ENCODE data around the gene SYT1.
"Not testable (repeated sequence)": the region's sequence is repeated elsewhere in the genome, so short reads cannot be mapped to it uniquely, and the experiment has no call there.

The SYT1 gene

DNA sequence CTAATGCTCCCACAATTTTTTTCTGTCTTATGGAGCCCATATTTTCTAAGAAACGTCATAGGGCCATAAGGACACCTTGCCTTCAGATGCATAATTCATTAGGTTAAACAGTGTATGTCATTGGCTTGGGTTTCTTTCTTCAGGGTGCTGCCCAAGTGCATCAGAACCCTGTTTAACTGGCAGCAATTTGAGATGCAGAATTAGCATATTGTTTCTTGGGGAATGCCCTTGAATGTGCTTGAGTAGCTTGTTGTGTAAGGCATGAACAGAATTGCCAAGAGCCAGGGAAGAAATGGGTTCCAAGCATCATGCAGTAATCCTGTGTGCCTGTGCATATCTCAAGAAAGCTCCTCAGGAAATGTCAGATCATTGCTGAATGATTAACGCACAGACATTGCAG lies 277.2 kb downstream of the SYT1 start:
- no peak for DNase-seq (ENCODE audit: low read depth in 2 of 2)

DNA sequence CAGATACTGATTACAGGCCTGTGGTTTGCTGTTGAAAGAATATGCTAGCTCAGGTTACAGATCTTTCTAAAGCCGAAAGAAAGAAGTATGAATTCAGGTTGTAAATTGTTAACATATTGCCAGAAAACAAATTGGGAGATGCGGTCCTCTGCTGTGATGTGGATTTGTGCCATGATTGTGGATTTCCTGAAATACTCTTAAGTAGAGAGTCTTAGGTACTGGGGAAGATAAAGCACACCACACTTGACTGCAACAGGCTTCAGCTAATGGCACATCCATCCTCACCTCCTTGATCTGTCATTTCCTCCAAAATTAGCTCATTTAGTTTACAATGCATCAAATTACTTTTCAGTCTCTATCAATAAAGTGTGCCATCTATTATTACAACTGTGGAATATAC lies 279.2 kb downstream of the SYT1 start:
- DNase-seq (ENCODE audit: low read depth in 2 of 2), result no peak

DNA sequence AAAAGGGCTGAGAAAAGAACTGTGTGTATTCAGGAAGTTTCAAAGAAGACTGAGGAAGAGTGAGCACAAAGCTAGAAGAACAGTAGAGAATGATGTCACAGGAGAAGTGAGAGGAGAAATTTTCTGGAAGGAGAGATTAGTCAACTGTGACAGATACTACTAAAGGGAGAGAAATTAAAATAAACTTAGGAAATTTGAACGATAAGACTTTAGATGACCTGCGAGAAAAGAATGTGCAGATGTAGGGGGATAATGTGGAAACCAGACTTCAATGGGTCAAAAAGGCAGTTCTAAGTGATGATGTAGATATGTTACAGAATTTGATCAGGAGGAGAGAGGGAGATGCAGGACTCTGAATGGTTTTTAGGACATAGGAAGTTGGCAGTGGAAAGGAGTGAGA lies 287.4 kb downstream of the SYT1 start:
- DNase-seq (ENCODE audit: low read depth in 2 of 2), result no peak

DNA sequence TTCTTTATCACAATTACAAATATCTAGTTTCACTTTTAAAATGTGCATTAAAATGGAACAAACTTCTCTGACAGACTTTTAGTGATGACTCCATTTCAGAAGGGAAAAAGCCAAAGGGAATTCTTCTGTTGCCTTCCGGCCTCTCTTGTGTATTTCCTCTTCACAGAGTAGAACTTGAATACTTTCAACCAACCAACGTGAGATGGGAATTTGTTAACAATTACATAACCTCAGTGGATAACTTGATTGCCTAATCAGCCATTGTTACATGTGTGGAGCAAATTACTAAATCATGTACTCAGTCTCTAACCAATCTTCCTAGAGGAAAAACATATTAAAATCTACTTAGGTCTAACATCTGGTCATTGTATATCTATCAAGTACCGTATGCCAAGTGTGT lies 291.1 kb downstream of the SYT1 start:
- no peak for DNase-seq (ENCODE audit: low read depth in 2 of 2)

DNA sequence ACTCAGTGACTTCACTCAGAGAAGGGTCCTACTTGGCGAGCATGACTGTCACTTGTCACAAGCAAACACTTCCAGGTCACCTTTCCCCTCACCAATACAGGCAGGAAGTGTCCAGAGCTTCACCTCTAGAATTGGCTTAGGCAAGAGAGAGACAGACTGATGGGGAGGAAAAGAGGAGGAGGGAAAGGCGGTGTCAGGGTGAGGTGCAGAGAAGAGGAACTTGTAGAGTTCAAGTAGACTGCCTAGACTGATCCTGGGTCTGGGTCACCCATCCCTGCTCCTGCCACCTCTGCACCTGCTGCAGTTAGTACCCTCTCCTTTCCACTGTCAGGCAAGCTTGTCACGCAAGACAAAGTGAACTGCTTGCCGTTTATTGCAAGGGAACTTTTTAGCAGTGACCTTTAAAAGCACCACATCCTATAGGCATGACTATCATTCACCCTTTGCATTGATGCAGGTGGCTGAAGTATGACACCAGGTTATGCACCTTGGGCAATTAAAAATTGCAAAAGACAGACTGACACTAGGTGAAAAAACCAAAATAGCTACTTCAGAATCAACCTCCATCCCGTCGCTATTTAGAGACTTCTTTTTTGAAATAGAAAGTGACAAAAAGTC lies 292.4 kb downstream of the SYT1 start:
- DNase-seq (ENCODE audit: low read depth in 2 of 2), result no peak

DNA sequence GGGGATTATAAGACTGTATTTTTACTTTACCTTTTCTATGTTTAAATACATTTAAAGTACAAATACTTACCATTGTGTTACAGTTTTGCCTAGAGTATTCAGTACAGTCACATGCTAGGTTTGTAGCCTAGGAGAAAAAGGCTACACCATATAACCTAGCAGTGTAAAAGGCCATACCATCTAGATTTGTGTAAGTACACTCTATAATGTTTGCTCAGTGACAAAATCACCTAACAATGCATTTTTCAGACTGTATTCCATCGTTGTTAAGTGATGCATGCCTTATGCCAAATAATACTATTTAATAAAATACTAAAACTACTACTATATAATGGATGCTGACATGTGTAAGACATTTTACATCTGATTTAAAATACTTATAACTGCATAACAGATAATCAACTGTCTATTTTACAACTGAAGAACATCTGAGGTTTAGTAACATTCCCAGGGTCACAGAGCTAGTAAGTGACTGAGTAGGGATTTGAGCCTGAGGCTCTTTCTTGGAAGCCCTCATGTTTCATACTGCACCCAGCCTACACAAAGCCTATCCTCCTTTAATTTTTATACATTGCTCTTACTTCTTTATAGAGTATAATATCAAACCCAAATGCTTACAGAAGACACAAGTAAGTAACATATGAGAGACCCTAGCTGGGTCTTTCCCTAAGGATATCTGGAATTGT lies 296.8 kb downstream of the SYT1 start:
- DNase-seq (ENCODE audit: low read depth in 2 of 2), result no peak

DNA sequence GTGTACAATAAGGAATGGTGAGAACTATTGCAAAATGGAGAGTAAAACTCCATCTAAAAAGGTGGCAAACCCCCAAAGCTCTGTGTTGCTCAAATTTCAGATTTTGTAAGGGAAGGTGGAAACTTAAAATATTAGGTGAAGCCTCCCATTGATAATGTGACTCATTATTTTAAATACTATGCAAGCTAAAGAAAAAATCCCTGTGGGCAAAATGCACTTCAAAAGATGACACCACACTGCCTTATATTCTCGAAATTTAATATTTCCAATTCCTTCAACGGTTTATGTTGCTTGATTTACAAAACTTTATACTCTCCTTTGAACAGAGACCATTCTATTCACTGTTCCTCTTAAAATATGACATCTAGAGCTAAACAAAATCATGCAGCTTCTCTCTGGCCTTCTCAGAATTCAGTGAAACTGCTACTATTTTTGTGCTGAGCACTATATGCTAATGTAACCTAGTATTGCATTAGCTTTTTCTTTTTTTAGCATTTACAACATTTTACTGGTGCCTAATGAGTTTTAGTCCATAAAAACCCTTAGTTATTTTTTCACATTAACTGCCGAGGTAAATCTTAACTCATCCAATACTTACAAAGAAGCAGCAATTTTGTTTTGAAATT lies 297.7 kb downstream of the SYT1 start:
- DNase-seq (ENCODE audit: low read depth in 2 of 2), result no peak

DNA sequence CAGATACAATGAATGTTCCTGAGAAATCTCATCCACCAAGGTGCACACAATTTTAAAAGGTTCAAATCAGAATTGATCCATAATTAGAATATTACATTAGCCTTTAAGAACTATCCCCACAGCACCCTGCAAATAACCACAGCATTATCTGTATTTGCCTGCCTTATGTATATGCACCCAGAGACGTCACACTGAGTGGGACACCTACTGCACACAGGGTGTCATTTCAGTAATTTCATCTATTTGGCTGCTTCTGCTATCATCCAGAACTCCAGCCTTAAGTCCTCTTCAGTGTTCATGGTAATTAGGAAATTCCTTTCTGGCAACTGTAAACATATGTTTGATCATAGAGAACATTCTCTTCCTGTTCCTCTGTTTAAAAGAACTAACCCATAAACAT lies 298.4 kb downstream of the SYT1 start:
- no peak for DNase-seq (ENCODE audit: low read depth in 2 of 2)

DNA sequence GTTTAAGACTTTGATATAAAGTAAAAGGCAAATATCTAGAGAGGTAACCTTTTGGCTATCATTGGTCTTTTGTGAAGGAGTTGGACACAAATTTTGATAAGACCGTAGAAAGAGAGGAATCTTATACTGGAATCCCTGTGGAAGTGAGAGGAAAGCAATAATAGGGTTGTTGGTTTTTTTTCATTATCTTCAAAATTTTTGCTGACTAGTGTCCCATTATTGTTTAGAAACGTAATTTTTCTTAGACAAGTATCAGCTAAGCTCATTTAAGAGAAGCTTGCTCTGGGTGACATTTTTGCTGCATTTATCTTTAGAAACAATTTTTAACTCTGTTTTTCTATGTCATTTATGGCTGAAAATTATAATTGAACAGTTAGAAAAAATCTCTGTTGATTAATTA lies 300.3 kb downstream of the SYT1 start:
- DNase-seq (ENCODE audit: low read depth in 2 of 2), result no peak

DNA sequence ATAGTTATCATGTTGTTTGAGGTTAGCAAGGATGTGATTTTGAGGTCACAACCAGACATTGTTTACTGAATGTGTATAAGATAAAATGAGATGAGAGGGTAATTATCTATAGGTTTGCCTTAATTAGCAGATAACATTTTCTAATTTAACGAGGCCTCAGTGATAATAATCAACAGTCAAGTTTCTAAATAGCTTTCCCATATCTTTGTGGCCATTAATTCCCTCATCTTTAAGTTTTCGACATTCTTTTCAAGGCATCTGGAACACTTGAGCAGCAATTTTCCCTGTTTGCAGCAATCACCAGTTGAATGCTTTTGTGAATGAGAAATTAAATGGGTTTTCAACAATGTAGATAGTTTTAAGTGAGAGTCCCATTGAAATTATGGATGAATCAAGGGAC lies 304.1 kb downstream of the SYT1 start:
- DNase-seq (ENCODE audit: low read depth in 2 of 2), result no peak

DNA sequence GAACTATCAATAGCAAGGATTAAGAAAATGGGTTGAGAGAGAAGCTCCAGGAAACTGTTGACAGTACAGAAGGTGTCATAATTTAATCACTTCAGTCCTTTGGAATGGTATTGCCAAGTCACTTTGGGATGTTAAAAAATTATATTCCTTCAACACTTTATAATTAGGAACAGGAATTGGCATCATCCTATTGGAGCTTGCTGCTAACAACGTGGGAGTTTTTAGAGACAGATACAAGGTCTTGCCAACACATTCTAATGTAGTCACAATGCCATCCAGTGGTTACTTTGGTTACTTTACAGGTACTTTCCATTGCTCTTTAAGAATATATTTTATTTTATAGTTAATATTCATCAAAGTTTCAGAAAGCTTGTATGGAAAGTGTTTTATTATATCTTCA lies 310.1 kb downstream of the SYT1 start:
- no peak for DNase-seq (ENCODE audit: low read depth in 2 of 2)

DNA sequence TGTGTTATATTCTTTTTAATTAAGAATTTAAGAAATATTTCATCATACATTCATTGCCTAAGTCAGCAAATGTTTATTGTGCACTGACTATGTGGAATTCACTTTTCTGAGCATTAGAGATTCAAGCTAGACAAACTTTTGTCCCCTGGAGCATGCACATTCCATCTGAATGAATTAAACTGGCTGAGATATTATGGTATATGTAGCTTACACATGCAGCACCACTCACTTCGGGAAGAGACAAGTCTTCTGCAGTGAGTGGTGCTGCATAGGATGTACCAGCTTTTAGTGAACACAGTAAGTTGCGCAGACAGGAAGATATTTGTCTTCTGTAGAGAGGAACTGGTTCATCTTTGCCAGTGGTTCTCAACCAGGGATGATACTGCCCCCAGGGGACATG lies 318.4 kb downstream of the SYT1 start:
- DNase-seq (ENCODE audit: low read depth in 2 of 2), result no peak

DNA sequence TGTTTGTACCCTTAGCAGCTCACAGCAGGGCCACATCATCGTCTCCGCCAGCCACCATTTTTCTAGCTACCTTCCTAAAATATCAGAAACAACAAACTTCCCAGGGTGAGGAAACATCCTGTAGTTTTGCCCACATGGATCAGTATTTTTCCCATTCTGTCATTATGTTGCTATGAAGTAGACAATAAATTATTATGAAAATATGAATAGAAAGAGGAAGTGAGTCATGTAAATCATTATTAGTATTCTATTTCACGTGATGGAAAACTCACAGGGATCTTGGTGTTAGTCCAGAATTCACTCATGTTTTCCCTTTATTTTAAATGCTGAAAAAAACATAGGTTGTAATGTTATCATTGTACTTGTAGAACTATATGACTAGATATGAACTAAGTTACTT lies 319.4 kb downstream of the SYT1 start:
- no peak for DNase-seq (ENCODE audit: low read depth in 2 of 2)

DNA sequence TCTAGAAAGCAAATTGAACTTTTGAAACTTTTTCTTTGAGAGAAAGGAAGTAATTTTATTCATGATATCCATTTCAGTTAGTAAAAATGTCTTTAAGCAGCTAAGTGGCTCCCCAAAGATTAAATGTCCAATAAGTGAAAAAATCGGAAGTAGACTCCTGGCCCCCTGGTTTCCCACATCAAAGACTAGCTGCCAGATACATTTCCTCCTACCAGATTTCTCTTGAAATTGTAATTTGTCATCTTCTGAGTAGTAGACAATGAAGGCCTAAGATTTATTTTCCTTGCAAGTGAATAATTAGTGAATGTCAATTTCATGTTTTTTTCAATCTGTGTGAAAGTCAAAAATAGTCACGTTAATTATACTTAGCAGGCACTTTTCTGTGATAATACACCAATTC lies 321.9 kb downstream of the SYT1 start:
- no peak for DNase-seq (ENCODE audit: low read depth in 2 of 2)

DNA sequence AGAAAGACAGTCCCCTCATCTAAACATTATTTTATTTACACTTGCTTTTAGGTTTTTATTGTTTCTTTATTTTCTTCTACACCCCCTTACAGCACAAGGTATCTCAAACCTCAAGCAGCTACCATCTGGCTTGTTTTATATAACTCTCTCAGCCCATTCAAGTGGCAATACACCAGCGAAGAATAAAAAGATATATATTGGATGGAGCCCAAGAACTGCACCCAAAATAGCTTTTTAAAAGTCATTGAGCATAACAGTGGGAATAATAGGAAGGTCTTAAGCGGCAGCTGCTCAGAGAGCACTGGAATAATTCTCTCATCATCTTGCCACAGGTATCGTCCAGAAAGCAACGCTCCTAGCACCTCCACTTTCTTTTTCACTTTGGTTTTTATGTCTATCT lies 322.5 kb downstream of the SYT1 start:
- no peak for DNase-seq (ENCODE audit: low read depth in 2 of 2)

DNA sequence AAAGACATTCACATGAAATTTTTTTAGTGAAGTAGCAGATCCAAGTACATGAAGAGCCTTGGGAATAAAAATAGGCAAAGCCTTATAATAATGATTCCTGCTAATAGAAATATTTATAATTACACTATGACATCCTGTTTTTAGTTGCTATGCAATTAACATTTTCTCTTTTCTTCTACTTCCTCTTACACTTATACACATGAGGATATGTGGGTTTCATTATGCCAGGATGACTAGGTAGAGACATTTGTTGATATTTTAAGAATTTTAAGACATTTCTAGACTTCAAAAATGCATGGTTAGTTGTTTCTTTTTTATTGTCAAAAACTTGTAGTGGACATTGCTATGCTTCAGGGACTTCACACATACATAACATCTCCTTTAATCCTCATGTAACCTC lies 326.8 kb downstream of the SYT1 start:
- DNase-seq (ENCODE audit: low read depth in 2 of 2), result no peak

DNA sequence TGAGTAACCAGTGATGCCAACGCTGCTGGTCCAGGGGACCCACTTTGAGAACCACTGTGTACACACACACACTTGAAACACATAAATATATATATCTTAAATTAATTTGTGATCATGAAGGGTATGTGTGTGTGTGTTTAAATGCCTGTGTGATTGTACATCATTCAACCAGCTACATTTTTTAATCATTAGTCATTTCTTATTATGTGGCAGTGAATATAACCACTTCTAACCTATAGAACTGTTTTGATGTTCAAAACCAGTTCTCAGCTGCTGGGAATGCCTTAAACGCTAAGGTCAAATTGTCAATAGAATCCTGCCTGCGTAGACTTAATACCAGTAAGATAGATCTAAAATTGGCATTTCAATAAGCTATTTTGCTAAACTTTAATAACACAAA lies 330.0 kb downstream of the SYT1 start:
- no peak for DNase-seq (ENCODE audit: low read depth in 2 of 2)

DNA sequence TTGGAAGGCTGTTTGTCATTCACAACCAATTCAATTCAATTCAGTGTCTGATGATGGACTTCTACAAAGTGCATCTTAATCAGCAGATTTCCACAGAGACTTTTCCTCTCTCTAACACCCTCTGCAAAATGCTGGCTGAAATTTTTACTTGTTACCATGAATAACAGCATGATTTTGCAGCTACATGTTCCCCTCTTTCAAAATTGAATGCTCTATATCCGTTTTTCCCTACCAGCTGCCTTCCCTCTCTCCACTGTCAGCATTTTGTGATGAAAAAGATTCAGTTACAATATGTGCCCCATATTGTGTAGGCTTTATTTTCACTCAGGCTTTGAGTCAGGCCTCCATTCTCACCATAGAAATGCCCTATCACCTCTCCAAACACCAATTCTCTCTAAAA lies 334.6 kb downstream of the SYT1 start:
- DNase-seq (ENCODE audit: low read depth in 2 of 2), result no peak

DNA sequence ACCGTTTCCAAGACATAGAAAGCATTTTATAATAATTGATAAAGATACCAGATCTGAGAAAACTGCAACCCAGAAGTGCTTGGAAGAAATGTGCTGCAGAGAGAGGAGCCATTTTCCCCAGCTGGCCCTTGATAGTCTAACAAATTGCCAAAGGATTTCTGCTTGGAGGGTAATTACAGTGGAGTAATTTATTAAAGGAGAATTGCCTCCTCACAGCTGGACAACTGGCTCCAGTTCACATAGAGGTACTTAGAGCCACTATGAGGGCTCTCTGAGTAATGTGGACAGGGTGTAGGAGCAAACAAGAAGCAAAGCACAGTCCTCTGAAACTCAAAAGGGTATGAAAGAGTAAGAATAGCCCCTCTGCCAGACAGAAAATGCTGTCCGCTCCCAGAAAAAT lies 335.6 kb downstream of the SYT1 start:
- no peak for DNase-seq (ENCODE audit: low read depth in 2 of 2)

DNA sequence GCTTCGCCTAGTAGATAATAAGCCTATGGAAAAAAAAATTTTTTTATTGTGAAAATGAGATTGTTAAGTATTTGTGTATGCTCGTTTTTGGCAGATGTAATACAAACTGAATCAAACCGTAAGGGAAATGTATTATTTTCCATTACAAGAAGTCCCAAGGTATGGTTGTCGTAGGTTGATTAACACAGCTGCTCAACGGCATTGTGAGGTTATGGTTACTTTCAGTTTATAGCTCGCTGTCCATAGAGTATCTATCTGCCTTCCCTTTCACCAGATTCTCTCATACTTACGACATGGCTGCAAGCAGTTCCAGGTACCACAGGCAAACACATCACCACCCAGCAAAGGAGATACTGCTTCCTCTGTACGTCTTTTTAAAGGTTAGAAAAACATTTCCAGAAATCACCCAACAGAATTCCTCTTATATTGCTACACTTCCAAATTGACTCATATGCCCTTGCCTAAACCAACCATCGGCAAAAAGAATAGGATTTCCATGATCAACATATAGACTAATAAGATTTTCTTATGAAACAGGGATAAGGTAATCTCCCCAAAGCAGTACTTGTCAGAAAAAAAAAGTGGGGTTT lies 338.6 kb downstream of the SYT1 start:
- no peak for DNase-seq (ENCODE audit: low read depth in 2 of 2)

DNA sequence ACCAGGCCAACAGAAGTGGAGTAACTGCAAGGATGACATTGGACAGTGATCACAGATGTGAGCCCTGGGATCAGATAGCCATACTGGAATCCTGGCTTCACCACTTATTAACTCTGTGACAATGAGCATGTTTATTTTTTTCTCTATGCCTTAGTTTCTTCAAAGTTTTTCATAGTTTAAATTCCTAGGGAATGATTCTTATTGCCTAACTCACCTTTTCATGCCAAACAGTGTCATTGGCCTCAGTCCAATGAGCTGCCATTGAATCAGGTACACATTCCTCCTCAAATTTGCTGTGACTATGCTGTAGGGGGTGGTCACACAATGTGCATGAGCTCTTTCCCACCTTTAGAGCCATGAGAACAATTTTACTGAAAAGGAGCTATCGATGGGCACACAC lies 342.3 kb downstream of the SYT1 start:
- no peak for DNase-seq (ENCODE audit: low read depth in 2 of 2)

DNA sequence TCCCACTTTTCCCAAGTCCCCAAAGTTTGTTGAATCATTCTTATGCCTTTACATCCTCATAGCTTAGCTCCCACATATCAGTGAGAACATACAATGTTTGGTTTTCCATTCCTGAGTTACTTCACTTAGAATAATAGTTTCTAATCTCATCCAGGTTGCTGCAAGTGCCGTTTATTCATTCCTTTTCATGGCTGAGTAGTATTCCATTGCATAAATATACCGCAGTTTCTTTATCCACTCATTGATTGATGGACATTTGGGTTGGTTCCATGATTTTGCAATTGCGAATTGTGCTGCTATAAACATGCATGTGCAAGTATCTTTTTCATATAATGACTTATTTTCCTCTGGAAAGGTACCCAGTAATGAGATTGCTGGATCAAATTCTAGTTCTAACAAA lies 345.8 kb downstream of the SYT1 start:
- DNase-seq (ENCODE audit: low read depth in 2 of 2), result not testable (repeated sequence)

DNA sequence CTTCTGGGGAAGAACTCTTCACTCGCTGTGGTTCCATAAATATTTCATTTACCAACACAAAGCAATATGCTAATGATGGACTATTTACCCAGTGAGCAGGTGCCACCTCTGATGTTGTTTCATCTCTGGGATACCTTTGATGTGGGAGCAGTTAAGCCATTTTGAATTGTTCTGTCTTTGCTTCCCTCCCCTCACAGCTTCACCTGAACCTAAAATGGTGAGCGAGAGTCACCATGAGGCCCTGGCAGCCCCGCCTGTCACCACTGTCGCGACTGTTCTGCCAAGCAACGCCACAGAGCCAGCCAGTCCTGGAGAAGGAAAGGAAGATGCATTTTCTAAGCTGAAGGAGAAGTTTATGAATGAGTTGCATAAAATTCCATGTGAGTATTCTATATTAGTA lies 352.7 kb downstream of the SYT1 start:
- no peak for DNase-seq (ENCODE audit: low read depth in 2 of 2)
